SU-DHL-6 (cell line): Measurements from ENCODE around the gene LRRC1.

Experiments
- H2AFZ ChIP-seq: fragments of 200-600 bp; sonication (generic); 2 replicates; pipeline ENCODE4 v1.6.1; 2014; ENCODE audit warnings: low read depth, mild to moderate bottlenecking, moderate library complexity, mixed read lengths, antibody characterized with exemption, low read length; ENCODE audit not compliant: severe bottlenecking
- H3F3A ChIP-seq: fragments of 200-600 bp; shearing (Covaris generic); 2 replicates; pipeline ENCODE4 v1.6.0; 2016; ENCODE audit warnings: antibody characterized with exemption, mild to moderate bottlenecking; ENCODE audit not compliant: insufficient read depth
- H3K27ac ChIP-seq: fragments of 200-600 bp; sonication (generic); 2 replicates; pipeline ENCODE4 v1.5.1; 2016; ENCODE audit warnings: low read depth, mild to moderate bottlenecking, low read length, moderate library complexity, mixed read lengths
- H3K27me3 ChIP-seq: fragments of 200-600 bp; sonication (generic), shearing (Covaris generic); 2 replicates; pipeline ENCODE4 v1.6.0; 2014; ENCODE audit warnings: mild to moderate bottlenecking, low read length
- H3K36me3 ChIP-seq: fragments of 200-600 bp; sonication (generic); 2 replicates; pipeline ENCODE4 v1.6.1; 2014; ENCODE audit warnings: mild to moderate bottlenecking, low read length, mixed read lengths
- H3K4me2 ChIP-seq: fragments of 300-600, 200-600 bp; shearing (Covaris generic), sonication (generic); 2 replicates; pipeline ENCODE4 v1.6.0; 2014; ENCODE audit warnings: low read length, low read depth, mild to moderate bottlenecking; ENCODE audit not compliant: poor library complexity, severe bottlenecking
- H3K4me3 ChIP-seq: fragments of 200-600 bp; sonication (generic); 2 replicates; pipeline ENCODE4 v1.5.1; 2014; ENCODE audit warnings: antibody characterized with exemption, low read length, mild to moderate bottlenecking, mixed read lengths; ENCODE audit not compliant: insufficient read depth, poor library complexity, severe bottlenecking
- H3K79me2 ChIP-seq: fragments of 200-600 bp; sonication (generic); 2 replicates; pipeline ENCODE4 v1.6.1; 2014; ENCODE audit warnings: mild to moderate bottlenecking, low read length, moderate library complexity; ENCODE audit not compliant: insufficient read depth
- H3K9ac ChIP-seq: fragments of 200-600 bp; sonication (generic); 2 replicates; pipeline ENCODE4 v1.7.0; 2014; ENCODE audit warnings: mild to moderate bottlenecking, low read length
- H3K9me2 ChIP-seq: fragments of 200-600 bp; sonication (generic); replicated peaks from 2 replicates; pipeline ENCODE4 v1.6.1; 2014; ENCODE audit warnings: low read length; ENCODE audit not compliant: insufficient read depth
- H3K9me3 ChIP-seq: fragments of 200-600 bp; sonication (generic); 2 replicates; pipeline ENCODE4 v1.6.1; 2014; ENCODE audit warnings: low read length, mixed read lengths; ENCODE audit not compliant: insufficient read depth
- H4K20me1 ChIP-seq: fragments of 200-600 bp; sonication (generic); 2 replicates; pipeline ENCODE4 v1.6.1; 2014; ENCODE audit warnings: low read depth, mild to moderate bottlenecking, antibody characterized with exemption, low read length, moderate library complexity, mixed read lengths
- EZH2phosphoT487 ChIP-seq: fragments of 200-600 bp; sonication (generic), shearing (Covaris generic); conservative IDR thresholded peaks from 2 replicates; pipeline ENCODE4 v1.6.1; 2018; ENCODE audit warnings: mild to moderate bottlenecking, antibody characterized with exemption, low read length, moderate library complexity, mixed read lengths
- TF ChIP-seq, protein P1 (sequence below): fragments of 200-600 bp; sonication (generic); IDR thresholded peaks from one replicate; pipeline ENCODE4 v1.5.1; 2017; ENCODE audit warnings: antibody characterized with exemption, mild to moderate bottlenecking, low read length, moderate library complexity; ENCODE audit not compliant: insufficient read depth, poor library complexity, severe bottlenecking

LRRC1 gene

DNA sequence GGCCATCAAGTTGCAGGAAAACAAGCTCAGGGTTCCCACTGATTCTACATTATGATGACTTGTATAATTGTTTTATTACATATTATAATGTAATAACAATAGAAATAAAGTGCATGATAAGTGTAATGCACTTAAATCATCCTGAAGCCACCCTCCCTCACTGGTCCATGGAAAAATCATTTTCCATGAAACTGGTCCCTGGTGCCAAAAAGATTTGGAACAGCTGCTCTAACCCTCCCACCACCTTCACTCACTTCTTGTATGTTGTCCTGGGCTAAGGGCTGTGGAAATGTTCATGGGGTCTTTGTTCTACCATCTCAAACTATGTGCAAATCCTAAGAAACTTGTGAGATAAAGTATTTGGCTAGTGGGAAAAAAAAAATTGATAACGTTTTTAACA lies 133.8 kb downstream of the LRRC1 start:
- H3K27ac ChIP-seq: no peak overlapping the region
- H3K9me3 ChIP-seq: no peaks in the 10 kb centered on the region
- no peaks in the 10 kb centered on the region for H3F3A ChIP-seq
- H2AFZ ChIP-seq: no peak overlapping the region
- H3K79me2 ChIP-seq: no peaks in the 10 kb centered on the region
- no peaks in the 10 kb centered on the region for H3K27me3 ChIP-seq
- H3K9ac ChIP-seq: no peak overlapping the region
- TF ChIP-seq EZH2phosphoT487: no peak
- TF ChIP-seq, protein P1, sequence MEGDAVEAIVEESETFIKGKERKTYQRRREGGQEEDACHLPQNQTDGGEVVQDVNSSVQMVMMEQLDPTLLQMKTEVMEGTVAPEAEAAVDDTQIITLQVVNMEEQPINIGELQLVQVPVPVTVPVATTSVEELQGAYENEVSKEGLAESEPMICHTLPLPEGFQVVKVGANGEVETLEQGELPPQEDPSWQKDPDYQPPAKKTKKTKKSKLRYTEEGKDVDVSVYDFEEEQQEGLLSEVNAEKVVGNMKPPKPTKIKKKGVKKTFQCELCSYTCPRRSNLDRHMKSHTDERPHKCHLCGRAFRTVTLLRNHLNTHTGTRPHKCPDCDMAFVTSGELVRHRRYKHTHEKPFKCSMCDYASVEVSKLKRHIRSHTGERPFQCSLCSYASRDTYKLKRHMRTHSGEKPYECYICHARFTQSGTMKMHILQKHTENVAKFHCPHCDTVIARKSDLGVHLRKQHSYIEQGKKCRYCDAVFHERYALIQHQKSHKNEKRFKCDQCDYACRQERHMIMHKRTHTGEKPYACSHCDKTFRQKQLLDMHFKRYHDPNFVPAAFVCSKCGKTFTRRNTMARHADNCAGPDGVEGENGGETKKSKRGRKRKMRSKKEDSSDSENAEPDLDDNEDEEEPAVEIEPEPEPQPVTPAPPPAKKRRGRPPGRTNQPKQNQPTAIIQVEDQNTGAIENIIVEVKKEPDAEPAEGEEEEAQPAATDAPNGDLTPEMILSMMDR: no peak
- H3K4me3 ChIP-seq: no peak overlapping the region
- H3K9me2 ChIP-seq: no peaks in the 10 kb centered on the region
- no peak overlapping the region for H3K4me2 ChIP-seq
- H3K36me3 ChIP-seq: no peaks in the 10 kb centered on the region
- H4K20me1 ChIP-seq: no peaks in the 10 kb centered on the region

DNA sequence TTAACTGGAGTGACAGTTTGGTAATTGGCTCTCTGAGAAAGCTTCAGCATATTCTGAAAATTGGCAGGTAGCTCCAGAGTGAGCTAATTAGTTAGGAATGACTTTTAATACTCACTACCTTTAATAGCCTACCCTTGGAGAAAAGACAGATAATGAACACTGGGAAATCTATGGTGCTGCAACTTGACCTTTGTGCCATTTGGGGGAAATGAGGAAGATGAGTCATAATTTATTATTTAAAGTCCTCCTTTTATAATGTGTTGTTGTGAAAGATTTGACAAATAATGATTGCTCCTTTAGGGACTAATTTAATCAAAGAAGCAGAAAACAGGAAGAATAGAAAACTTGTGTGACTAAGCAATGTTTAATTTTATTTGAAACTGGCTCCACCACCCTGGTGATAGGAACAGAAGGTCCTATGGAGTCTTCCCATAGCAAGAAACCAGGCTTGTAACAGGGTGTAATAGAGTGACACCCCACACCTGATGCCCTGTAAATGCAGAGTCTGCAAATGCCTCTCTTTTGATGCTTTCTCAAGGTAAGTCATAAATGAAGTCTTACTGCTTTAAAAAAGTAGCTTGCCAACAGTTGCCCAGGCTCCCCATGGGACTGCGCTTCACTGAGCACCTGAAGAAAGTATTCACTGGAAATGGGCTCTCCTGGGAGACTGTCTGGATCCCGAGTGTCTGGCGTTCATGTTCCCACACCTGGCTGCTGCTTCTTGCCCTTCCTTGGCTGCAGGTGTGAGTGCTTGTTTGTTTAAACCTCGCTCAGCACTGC lies 134.4 kb downstream of the LRRC1 start:
- Histone ChIP-seq H3K79me2 (no peaks in the 10 kb centered on the region), H3K27ac (no peak overlapping the region)

DNA sequence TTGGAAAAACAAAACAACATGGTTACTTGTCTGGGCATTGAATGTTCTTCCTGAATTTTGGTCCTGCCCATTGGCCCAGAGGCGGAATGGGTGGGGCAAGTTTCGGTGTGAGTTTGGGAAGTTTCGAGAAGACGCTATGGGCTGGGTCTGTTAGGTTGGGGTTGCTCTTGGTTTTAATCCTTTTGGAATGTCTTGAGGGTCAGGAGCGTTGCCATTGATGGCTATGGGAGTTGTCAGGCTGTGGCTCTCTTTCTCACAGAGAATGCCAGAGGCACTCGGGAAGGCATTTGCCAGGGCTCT lies 135.0 kb downstream of the LRRC1 start:
- no peak overlapping the region for H3K4me2 ChIP-seq

More for the DNA sequence above, 134.4 kb downstream of the LRRC1 start:
- Histone ChIP-seq H3K9me2 (no peaks in the 10 kb centered on the region), H3K9ac (no peak overlapping the region), H3K27me3 (no peaks in the 10 kb centered on the region), H3F3A (no peaks in the 10 kb centered on the region), H3K4me3 (no peak overlapping the region), H3K36me3 (no peaks in the 10 kb centered on the region), H3K4me2 (no peak overlapping the region), H4K20me1 (no peaks in the 10 kb centered on the region), H2AFZ (no peak overlapping the region), H3K9me3 (no peaks in the 10 kb centered on the region)
- TF ChIP-seq, protein P1: no peak
- no peak for TF ChIP-seq EZH2phosphoT487

More for the DNA sequence above, 135.0 kb downstream of the LRRC1 start:
- Histone ChIP-seq H3K27me3 (no peaks in the 10 kb centered on the region), H3K27ac (no peak overlapping the region), H3K9me3 (no peaks in the 10 kb centered on the region), H2AFZ (no peak overlapping the region), H3K36me3 (no peaks in the 10 kb centered on the region), H3K4me3 (no peak overlapping the region), H3K79me2 (no peaks in the 10 kb centered on the region), H4K20me1 (no peaks in the 10 kb centered on the region), H3F3A (no peaks in the 10 kb centered on the region), H3K9me2 (no peaks in the 10 kb centered on the region), H3K9ac (no peak overlapping the region)
- TF ChIP-seq EZH2phosphoT487: no peak
- TF ChIP-seq, protein P1: no peak
